Ishikawa (cell line): ENCODE measurements around the gene ENOSF1.

Experiments used
- EGR1 ChIP-seq: IDR thresholded peaks from 2 replicates; pipeline ENCODE4 v1.6.1; 2012
- EP300 ChIP-seq: IDR thresholded peaks from 2 replicates; pipeline ENCODE4 v1.6.1; 2012; ENCODE audit warnings: borderline replicate concordance
- FOXM1 ChIP-seq: IDR thresholded peaks from 2 replicates; pipeline ENCODE4 v1.6.1; 2012; ENCODE audit warnings: low read depth, borderline replicate concordance
- RAD21 ChIP-seq: IDR thresholded peaks from 2 replicates; pipeline ENCODE4 v1.6.1; 2012; ENCODE audit warnings: low read depth
- TAF1 ChIP-seq: IDR thresholded peaks from 2 replicates; pipeline ENCODE4 v1.6.1; 2012; ENCODE audit warnings: low read depth, mild to moderate bottlenecking
- TCF12 ChIP-seq: IDR thresholded peaks from 2 replicates; pipeline ENCODE4 v1.6.1; 2012; ENCODE audit warnings: low read depth
- YY1 ChIP-seq: IDR thresholded peaks from 2 replicates; pipeline ENCODE4 v1.6.1; 2012; ENCODE audit warnings: low read depth
- ZBTB7A ChIP-seq: IDR thresholded peaks from 2 replicates; pipeline ENCODE4 v1.6.1; 2012; ENCODE audit warnings: low read depth
- TF ChIP-seq, protein P1 (sequence below): IDR thresholded peaks from 2 replicates; pipeline ENCODE4 v1.6.1; 2012; ENCODE audit warnings: low read depth, mild to moderate bottlenecking
- TF ChIP-seq, protein P2 (sequence below): IDR thresholded peaks from 2 replicates; pipeline ENCODE4 v1.6.1; 2012

DNA sequence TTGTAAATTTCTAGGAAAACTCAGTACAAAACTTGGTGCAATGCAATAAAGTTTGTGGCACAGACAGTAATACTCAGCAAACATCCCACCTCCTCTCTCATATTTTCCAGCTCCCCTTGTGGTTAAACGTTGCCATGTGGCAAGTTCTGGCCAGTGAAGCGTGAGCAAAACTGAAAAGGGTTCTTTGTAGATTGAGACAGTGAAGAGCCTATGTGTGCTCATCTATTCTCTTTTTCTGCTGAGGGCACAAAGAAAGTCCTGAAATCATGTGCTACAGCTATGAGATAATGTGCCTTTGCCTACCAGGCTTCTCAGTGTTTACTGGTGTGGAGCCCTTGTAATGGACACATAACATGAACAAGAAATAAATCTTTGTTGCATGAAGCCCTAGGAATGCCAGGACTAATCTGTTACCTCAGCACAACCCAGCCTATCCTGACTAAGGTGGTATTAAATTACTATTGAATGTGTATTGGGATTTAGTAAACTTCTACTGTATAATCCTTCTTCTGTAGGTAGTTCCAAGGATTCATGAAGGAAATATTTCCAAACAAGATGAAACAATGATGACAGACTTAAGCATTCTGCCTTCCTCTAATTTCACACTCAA is 67.9 kb downstream of the ENOSF1 start:
- TF ChIP-seq RAD21: no peak
- TF ChIP-seq, protein P1, sequence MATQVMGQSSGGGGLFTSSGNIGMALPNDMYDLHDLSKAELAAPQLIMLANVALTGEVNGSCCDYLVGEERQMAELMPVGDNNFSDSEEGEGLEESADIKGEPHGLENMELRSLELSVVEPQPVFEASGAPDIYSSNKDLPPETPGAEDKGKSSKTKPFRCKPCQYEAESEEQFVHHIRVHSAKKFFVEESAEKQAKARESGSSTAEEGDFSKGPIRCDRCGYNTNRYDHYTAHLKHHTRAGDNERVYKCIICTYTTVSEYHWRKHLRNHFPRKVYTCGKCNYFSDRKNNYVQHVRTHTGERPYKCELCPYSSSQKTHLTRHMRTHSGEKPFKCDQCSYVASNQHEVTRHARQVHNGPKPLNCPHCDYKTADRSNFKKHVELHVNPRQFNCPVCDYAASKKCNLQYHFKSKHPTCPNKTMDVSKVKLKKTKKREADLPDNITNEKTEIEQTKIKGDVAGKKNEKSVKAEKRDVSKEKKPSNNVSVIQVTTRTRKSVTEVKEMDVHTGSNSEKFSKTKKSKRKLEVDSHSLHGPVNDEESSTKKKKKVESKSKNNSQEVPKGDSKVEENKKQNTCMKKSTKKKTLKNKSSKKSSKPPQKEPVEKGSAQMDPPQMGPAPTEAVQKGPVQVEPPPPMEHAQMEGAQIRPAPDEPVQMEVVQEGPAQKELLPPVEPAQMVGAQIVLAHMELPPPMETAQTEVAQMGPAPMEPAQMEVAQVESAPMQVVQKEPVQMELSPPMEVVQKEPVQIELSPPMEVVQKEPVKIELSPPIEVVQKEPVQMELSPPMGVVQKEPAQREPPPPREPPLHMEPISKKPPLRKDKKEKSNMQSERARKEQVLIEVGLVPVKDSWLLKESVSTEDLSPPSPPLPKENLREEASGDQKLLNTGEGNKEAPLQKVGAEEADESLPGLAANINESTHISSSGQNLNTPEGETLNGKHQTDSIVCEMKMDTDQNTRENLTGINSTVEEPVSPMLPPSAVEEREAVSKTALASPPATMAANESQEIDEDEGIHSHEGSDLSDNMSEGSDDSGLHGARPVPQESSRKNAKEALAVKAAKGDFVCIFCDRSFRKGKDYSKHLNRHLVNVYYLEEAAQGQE: no peak
- TF ChIP-seq, protein P2, sequence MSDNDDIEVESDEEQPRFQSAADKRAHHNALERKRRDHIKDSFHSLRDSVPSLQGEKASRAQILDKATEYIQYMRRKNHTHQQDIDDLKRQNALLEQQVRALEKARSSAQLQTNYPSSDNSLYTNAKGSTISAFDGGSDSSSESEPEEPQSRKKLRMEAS: no peak
- TF ChIP-seq EGR1: no peak
- TF ChIP-seq EP300: no peak
- no peak for TF ChIP-seq YY1
- TF ChIP-seq TAF1: no peak
- TF ChIP-seq TCF12: no peak
- no peak for TF ChIP-seq ZBTB7A
- no peak for TF ChIP-seq FOXM1
